AG10803 (cell line): ENCODE measurements around the gene SMIM22.

ENCODE experiments used
- DNase-seq: peaks from one replicate; pipeline ENCODE4 v3.0.0; 2010; ENCODE audit warnings: low read depth
- H3K4me3 ChIP-seq: 2 replicates; pipeline ENCODE4 v1.5.1; 2011; ENCODE audit warnings: mild to moderate bottlenecking, low read length, control low read depth
- CTCF ChIP-seq: conservative IDR thresholded peaks from 2 replicates; pipeline ENCODE4 v1.5.1; 2011; ENCODE audit warnings: mild to moderate bottlenecking, low read length, control low read depth, inconsistent platforms

Gene SMIM22

DNA sequence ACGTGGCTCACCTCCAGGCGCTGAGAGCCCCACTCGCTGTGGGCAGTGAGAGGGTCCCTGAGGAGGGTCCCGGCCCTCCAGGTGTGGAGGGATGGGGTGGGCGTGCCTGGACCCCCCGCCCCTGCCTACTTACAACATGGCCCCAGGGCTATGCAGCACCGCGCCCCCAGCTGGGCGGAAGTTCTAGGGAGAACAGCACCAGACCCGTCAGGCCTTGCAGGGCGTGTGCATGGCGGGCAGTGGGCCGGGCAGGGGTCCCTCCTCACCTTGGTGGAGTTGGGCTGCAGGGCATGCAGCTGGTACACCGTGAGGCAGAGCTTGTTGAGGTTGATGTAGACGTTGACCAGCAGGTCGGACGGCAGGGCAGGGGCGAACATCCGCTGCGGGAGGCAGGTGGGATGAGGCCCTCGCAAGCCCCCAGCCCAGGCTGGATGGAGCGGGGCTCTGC lies 2.7 kb downstream of the SMIM22 start:
- no peak overlapping the region for H3K4me3 ChIP-seq
- TF ChIP-seq CTCF, result no peak
- no peak for DNase-seq

DNA sequence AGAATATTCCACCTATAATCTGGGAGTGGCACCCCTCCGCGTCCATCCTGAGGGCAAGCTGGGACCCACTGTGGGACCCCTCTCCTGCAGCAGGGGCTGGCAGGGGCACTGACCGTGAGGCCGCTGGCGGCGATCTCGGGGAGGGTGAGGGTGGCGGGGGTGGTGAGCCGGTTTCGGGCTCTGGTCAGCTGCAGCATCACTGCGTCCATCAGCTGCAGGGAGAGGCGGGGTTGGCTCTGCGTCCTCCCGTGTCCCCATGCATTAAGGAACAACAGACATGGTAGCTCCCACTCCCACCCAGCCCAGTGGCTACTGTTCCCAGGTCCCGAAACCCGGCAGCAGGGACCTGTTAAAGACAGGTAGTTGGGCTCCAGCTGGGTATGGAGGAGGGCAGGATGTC lies 3.3 kb downstream of the SMIM22 start:
- no peak for TF ChIP-seq CTCF
- no peak for DNase-seq

GRCh38 chr16:4799171-4799855 lies 4.1 kb downstream of the SMIM22 start:
- no peak overlapping the region for H3K4me3 ChIP-seq
- no peak for TF ChIP-seq CTCF
- DNase-seq, result no peak

More for the DNA sequence above, 3.3 kb downstream of the SMIM22 start:
- H3K4me3 ChIP-seq, result no peak overlapping the region

- no peak for DNase-seq
- no peak for TF ChIP-seq CTCF
- no peak overlapping the region for H3K4me3 ChIP-seq
Observed at GRCh38 chr16:4800290-4801041, 5.3 kb downstream of the SMIM22 start.

GRCh38 chr16:4801051-4801961 lies 6.1 kb downstream of the SMIM22 start:
- no peak for TF ChIP-seq CTCF
- H3K4me3 ChIP-seq, result peak overlapping the region; percentile 74
- no peak for DNase-seq

DNA sequence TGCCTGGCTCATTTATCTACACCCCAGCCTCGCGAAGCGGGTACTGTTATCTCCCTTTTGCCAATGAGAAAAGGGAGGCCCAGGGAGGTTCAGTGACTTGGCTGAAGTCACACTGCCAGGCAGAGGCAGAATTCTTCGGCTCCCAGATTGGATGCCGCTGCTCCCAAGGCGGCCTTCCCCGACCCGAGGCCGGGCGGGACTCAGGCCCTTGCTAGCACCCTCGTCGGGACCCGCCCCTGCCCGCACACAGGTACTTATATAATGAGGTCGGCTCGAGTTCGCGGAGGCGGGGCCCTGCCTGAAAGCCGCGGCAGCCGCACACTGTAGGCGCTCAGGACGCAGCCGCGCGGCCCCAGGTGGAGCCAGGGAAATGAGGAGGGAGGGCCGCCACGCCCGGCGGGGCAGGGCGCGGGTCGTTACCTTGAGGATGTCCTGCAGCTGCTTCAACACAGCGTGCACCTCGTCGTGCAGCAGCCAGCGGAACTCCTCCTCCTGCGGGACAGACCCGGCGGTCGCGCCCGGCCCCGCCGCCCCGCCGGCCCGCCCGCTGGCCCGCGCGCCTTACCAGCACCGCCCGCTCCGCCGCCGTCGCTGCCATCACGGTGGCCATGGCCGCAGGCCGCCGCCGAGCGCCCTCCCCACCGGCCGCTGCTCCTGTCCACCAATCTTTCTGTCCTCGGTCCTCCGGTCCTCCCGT lies 6.9 kb downstream of the SMIM22 start, which contains the start of gene ROGDI:
TSS of gene ROGDI (minus strand) at position 672 of the 697 bp plus-strand sequence. CDS start at position 610, 62 bp downstream.
- DNase-seq, result peak; percentile 28

More for the DNA sequence above, 6.9 kb downstream of the SMIM22 start, which contains the start of gene ROGDI:
- peak within 1 kb of the TSS; percentile 74 for H3K4me3 ChIP-seq
- no peak for TF ChIP-seq CTCF
